HG02970 (cell line): ENCODE results near the gene MEGF11.

Source experiments
- ATAC-seq: cut with Tn5 transposase; IDR thresholded peaks from one replicate; pipeline ENCODE4 v1.9.1; 2021; ENCODE audit warnings: mild to moderate bottlenecking, moderate library complexity, moderate number of reproducible peaks; ENCODE audit not compliant: unreplicated experiment, low FRiP score

The MEGF11 gene

GRCh38 chr15:66152650-66153049 is 100.9 kb downstream of the MEGF11 start:
- ATAC-seq = no peak

DNA sequence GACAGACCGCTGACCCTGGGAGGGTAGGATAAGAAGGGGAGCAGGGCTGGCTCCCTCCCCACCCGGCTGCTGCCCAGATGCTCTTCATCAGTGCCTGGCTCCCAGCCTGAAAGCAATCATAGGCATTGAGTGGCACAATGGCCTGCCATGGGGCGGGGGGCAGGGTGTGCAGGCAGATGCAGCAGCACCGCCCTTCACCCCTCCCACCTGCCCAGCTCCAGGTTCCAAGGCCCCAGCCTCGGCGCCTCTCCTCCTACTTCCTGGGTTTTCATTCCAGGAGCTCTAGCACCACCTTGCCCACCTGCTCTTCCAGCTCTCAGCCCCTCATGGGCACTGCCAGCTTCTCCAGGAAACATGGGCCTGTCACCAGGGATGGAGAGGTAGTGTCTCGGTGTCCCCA is 101.7 kb downstream of the MEGF11 start:
- no peak for ATAC-seq

DNA sequence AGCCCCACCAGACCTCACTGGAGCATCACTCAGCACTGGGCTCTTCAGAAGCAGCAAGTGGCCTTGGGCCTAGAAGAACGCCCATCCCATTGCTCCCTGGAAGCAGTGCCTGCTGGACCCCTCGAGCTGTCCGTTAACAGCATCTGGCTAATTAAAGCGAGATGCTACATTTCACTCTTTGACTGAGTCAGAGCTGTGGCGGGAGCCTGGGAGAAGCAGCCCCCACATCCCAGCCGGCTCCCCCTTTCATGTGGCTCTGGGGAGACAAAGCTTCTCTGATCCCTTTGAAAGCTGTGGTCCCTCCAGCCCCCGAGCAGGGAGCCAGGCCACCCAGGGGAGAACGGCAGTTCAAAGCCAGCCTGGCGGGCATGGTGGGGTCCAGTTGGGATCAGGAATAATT is 103.7 kb downstream of the MEGF11 start:
- no peak for ATAC-seq

DNA sequence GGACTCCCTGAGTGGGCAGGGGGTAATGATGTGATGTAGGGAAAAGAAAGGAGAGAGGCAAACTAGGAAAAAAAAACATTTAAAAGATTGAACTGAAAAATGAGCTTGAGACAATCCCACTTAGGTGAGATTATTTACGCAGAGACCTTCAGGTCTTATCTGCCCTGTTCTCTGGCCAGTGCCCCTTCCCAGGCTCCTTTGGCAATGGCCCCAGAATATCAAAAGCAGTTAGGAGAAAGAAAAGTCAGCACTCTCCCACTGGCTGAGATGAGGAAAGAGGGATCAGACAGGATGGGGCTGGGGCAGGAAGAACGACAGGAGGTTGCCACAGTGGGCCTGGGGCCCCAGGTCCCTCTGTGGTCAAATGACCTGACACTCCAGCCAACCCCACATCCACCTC is 105.4 kb downstream of the MEGF11 start:
- ATAC-seq = no peak

GRCh38 chr15:66147440-66147839 is 106.1 kb downstream of the MEGF11 start:
- ATAC-seq = no peak

- no peak for ATAC-seq
Observed at GRCh38 chr15:66145726-66146182, 107.8 kb downstream of the MEGF11 start.

DNA sequence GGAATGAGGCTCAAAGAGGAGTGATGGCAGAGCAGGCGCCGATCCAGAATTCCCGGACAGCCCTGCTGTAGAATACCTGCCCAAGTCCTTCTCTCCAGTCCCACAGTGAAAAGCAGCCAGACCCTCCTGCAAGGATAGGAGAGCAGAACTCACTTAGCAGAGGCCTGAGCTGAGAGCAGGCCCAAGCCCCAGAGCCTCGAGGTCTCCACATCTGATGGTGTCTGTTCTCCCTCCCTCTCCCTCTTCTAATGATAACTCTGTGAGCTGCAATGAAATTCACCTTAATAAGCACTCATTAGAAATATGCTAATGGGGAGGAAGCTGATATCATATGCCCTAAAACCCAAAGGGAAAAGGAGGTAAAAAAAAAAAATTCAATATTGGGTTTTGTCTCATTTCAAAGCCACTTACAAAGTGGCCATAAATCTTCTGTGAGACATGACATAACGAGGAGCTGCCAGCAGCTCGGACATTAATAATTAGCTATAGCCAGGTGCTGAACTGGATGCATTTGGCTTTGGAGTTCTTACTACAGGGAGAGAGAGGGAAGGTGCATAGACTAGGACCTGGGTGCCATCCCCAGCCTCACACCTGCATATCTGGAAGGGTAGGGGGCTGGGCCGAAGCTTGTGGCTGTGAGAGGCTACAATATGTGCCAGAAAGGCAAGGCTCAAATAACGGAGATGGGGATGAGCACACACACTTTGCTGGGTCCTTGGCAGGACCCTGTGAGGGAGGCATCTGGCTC is 108.4 kb downstream of the MEGF11 start:
- ATAC-seq = no peak

DNA sequence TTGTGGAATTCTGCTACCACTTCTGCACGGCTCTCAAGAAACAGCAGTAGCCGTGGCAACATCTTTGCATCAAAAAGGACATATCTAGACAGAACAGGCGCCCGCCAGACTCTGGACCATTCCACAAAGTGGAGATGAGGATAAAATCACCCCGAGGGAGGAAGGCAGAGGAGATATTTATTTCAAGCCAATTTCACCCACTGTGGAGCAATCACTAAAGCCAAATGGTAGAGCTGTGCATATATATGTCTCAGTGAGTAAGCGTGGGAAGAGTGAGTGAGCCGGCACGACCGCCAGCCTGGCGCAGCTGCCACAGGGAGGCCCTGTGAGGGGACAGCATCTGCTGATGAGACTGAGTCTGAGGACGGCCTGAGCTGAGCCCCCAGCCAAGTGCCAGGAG is 111.3 kb downstream of the MEGF11 start:
- ATAC-seq = no peak

DNA sequence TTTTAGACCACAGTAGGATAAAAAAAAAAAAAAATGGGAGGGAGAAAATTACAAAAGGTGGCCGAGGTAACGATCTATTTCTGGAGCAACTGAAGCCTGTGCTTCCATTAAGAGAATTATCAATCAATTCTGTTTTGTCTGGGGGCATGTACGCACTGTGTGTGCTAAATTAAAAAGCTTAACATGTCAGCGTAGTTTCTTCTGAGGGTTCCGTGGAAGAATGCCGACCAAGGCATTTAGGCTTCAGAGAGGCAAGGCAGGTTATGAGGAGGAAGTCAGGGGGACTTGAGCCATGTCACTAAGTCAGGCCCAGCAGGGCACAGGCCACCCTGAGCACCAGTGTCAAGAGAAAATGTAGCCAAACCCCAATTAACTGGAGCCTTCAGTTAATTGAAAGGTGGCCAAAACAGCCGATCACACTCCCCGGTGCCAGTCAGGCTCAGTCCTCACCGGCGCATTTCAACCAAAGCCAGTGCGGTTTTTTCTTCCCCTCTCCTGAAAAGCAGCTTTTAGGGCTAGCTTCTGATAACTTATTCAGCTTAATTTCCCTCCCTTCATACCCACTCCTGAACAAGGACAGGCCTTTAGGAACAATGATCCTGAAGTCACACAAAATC is 113.9 kb downstream of the MEGF11 start:
- ATAC-seq = no peak

DNA sequence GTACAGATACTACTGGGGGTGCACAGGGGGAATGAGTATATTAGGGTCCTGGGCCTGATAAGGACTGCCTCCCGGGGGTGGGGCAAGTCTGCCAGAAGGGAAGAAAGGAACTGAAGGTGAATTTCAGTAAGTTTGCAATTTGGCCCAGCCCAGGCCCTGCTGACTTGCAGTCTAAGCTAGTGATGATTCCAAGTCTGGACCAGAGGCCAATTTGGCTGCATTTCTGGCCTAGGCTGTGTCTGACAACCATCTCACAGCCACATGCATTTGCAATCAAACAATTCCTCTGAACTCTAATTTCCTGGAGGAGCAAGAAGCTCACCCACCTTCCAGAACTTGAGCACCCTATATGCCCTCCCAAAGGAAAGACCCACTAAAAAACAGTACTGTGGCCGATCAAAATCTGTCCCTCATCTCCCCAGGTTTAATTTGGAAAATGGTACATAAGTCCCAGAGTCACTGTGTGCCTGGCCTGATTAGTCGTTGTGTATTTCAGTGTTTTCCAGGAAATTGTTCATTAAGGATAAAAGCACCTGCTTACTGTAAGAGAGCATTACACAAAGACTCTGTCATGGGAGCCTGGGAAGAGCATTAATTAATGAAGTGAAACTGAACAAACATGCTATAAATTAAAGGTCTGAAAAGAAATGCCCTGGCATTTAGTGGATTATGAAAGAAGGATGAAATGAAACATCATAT is 114.5 kb downstream of the MEGF11 start:
- ATAC-seq = no peak

DNA sequence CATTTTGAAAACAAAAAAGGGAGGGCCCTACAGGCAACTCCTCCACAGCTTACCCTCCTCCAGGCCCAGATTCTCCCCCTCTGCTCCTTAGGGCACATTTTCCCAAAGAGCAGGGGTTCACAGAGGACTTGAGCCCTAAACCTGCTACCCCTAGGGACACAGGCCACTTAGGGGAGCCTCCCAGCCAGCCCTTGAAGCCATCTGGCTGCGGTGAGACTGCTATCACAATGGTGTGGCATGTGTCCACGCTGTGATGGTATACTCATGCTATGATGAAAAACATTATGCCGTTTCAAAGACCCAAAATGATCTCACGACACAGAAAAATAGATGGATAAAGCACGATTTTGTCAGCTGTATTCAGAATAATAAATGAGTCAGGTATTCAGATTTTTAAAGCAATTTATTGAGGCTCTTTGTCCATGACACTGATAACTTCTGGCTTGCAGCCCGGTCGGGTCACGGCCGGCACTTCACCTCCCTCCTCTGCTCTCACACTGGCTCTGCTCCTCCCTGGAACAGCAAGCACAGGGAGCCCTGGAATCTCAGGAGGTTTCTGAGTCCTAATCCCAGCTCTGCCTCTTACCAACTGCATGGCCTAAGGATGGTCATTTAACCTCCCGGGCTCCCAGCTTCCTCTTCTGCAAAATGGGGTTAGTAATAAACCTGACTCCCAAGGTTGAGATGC is 115.3 kb downstream of the MEGF11 start:
- ATAC-seq = no peak

- no peak for ATAC-seq
Observed at GRCh38 chr15:66136948-66137347, 116.6 kb downstream of the MEGF11 start.

DNA sequence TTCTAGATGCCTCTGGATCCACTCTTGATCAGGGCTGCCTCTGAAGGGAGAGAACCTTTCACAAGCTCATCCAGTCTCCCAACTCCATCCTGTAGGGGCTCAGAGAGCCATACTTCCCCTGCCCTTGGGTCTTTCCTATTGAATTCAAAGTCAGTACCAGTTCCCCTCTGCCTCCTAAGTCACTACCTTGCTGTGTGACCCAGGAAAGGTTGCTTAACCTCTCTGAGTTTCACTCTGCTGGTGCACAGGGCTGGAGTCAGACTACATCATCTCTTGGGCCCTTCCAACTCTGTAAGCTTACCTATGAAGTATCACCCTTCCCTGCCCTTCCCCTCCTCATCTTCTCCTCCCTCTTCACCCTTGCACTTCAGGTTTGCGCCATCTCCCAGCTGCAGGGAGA is 117.9 kb downstream of the MEGF11 start:
- ATAC-seq = no peak

- no peak for ATAC-seq
Observed at GRCh38 chr15:66134284-66134683, 119.3 kb downstream of the MEGF11 start.

- no peak for ATAC-seq
Observed at GRCh38 chr15:66133247-66133885, 120.2 kb downstream of the MEGF11 start.

GRCh38 chr15:66132251-66132816 is 121.2 kb downstream of the MEGF11 start:
- ATAC-seq = no peak

GRCh38 chr15:66131831-66132230 is 121.7 kb downstream of the MEGF11 start:
- ATAC-seq = no peak

- ATAC-seq = no peak
Observed at GRCh38 chr15:66131200-66131599, 122.3 kb downstream of the MEGF11 start.

DNA sequence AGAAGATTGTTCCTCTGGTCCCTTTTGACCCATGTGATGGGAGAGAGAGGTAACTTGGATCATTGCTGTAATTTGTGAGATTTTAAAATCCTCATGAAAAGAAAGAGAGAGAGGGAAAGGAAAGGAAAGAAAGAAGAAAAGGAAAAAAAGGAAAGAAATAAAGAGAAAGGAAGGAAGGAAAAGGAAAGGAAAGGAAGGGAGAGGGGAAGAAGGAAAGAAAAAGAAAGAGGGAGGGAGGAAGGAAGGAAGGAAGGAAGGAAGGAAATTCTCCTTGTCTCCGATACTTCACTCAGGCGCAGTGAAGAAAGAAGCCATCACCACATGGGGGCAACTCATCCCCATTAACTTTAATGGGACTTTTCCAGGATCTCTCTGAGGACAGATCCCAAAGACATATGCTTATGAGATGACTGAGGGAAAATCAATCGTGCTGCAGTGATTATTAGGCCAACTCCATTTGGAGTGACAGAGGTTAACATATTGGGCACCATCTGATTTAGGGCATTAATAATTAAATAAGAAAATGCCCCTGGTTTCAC is 123.0 kb downstream of the MEGF11 start:
- no peak for ATAC-seq

- ATAC-seq = no peak
Observed at GRCh38 chr15:66129586-66129985, 124.0 kb downstream of the MEGF11 start.
